Type B pancreatic cell (in vitro differentiated cells): ENCODE measurements around the gene PHLDA2. TPM values are rescaled to one million over a fixed set of nuclear protein-coding genes. Genes with fewer than 3 reads are reported as not detected.

ENCODE experiments used
- DNase-seq: peaks from one replicate; pipeline ENCODE4 v3.0.0; 2021; ENCODE audit warnings: mixed read lengths; ENCODE audit not compliant: unreplicated experiment; ENCODE audit errors: extremely low spot score
- H3K27ac Mint-ChIP-seq: 2 replicates; pipeline ENCODE4 v1.8.0; 2021; ENCODE audit warnings: mild to moderate bottlenecking, mixed read lengths
- H3K27me3 Mint-ChIP-seq: 2 replicates; pipeline ENCODE4 v1.8.0; 2021; ENCODE audit warnings: mixed read lengths
- H3K36me3 Mint-ChIP-seq: 2 replicates; pipeline ENCODE4 v1.8.0; 2021; ENCODE audit warnings: mixed read lengths
- H3K4me1 Mint-ChIP-seq: one replicate; pipeline ENCODE4 v1.8.0; 2021; ENCODE audit warnings: mixed read lengths; ENCODE audit not compliant: unreplicated experiment
- H3K4me3 Mint-ChIP-seq: 2 replicates; pipeline ENCODE4 v1.8.0; 2021; ENCODE audit warnings: mild to moderate bottlenecking, mixed read lengths
- H3K9me3 Mint-ChIP-seq: 2 replicates; pipeline ENCODE4 v1.8.0; 2021; ENCODE audit warnings: mixed read lengths
- total RNA-seq: library from RNA; stranded (reverse); gene quantifications from 2 replicates; pipeline ENCODE4 v1.2.1, GENCODE V29; 2021; ENCODE audit warnings: low replicate concordance
- TF ChIP-seq, protein P1 (sequence below): fragments of 200-600 bp; sonication (generic); conservative IDR thresholded peaks from 2 replicates; pipeline ENCODE4 v1.5.0; 2021; ENCODE audit warnings: antibody characterized with exemption, mild to moderate bottlenecking

The PHLDA2 gene
- total RNA-seq, 1 donor from 2014 or later = 3.7 TPM

DNA sequence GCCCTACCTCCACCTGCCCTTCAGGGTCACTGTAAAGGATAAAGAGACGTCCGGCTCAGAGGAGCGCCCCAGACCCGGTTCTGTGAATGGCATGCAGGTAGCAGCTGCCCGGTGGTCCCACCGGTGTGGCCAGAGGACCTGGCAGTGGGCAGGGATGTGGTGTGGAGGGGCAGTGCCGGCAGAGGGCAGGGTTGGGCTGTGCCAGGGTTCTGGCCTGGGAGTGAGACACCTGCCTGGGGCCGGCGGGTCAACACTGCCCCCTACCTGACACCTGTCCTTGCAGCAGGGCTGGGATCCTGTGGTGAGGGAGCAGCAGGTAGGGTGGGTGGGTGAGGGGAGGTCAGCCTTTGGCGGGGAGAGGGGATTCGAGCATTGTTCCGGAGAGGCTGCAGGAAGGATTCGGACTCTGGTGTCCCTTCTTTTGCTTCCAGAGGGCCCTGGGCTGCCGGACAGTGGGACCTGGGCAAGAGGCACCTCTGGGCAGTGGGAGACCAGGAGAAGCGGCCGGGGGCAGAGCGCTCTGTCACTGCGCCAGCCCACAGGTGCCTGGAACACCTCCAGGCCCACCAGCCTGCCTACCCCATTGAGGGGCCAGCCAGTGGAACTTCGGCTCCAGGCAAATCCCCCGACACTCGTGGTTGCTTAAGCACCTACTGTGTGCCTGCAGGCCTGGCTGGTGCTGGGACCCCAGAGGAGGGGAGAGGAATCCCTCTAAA, 1.6 kb upstream of the PHLDA2 start:
- Mint-ChIP-seq H3K27me3 (peaks cover 38% of the 10 kb centered on the region), H3K9me3 (no peaks in the 10 kb centered on the region), H3K36me3 (no peaks in the 10 kb centered on the region), H3K27ac (peak overlapping the region; percentile 91), H3K4me1 (peaks cover 3% of the 10 kb centered on the region), H3K4me3 (peak overlapping the region; percentile 86)
- TF ChIP-seq, protein P1, sequence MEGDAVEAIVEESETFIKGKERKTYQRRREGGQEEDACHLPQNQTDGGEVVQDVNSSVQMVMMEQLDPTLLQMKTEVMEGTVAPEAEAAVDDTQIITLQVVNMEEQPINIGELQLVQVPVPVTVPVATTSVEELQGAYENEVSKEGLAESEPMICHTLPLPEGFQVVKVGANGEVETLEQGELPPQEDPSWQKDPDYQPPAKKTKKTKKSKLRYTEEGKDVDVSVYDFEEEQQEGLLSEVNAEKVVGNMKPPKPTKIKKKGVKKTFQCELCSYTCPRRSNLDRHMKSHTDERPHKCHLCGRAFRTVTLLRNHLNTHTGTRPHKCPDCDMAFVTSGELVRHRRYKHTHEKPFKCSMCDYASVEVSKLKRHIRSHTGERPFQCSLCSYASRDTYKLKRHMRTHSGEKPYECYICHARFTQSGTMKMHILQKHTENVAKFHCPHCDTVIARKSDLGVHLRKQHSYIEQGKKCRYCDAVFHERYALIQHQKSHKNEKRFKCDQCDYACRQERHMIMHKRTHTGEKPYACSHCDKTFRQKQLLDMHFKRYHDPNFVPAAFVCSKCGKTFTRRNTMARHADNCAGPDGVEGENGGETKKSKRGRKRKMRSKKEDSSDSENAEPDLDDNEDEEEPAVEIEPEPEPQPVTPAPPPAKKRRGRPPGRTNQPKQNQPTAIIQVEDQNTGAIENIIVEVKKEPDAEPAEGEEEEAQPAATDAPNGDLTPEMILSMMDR = peak; percentile 57
- no peak for DNase-seq

DNA sequence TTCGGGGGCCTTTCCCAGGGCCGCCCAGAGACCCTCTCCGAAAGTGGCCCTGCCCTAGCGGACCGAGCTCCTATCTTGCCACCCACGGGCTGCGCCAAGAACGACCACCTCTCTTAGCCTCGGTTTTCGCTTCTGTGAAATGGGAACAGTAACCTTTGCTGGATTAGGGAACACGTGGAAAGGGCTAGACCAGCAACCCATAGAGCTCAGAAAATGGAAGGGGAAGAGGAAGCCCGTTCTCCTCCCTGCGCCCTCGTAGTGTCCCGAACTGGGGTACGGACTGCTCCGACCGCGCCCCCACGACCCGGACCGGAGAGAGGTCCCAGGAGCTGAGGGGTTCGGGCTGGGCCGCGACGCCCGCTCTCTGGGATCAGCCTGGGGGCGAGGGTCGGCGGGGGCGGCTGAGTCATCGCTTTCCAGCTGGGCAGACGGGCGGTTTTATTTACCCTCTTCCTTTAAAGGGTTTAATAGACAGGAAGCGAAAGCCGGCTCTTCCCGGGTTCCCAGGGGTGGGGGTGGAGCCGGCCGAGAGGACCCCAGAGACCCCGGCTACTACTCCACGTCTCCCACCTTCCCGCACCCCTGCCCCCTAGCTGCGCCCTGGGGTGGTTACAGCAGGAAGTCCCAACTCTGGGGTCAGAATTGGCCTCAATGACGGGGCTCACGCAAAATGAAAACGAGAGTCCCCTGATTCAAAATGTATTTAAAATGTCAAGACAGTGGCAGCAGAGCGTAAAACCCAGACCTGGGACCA, 907 bp upstream of the PHLDA2 start:
- Mint-ChIP-seq H3K27ac (peak overlapping the region; percentile 91), H3K4me3 (peak overlapping the region; percentile 86), H3K27me3 (peaks cover 38% of the 10 kb centered on the region), H3K36me3 (no peaks in the 10 kb centered on the region), H3K9me3 (no peaks in the 10 kb centered on the region), H3K4me1 (peaks cover 3% of the 10 kb centered on the region)
- no peak for DNase-seq
- TF ChIP-seq, protein P1 = peak; percentile 47

- Mint-ChIP-seq H3K36me3 (no peaks in the 10 kb centered on the region), H3K9me3 (no peaks in the 10 kb centered on the region), H3K27ac (peak overlapping the region; percentile 84), H3K4me3 (peak overlapping the region; percentile 86), H3K4me1 (peaks cover 3% of the 10 kb centered on the region), H3K27me3 (peaks cover 38% of the 10 kb centered on the region)
- TF ChIP-seq, protein P1 = no peak
- DNase-seq = no peak
Measured at GRCh38 chr11:2929531-2929949, 320 bp upstream of the PHLDA2 start.

DNA sequence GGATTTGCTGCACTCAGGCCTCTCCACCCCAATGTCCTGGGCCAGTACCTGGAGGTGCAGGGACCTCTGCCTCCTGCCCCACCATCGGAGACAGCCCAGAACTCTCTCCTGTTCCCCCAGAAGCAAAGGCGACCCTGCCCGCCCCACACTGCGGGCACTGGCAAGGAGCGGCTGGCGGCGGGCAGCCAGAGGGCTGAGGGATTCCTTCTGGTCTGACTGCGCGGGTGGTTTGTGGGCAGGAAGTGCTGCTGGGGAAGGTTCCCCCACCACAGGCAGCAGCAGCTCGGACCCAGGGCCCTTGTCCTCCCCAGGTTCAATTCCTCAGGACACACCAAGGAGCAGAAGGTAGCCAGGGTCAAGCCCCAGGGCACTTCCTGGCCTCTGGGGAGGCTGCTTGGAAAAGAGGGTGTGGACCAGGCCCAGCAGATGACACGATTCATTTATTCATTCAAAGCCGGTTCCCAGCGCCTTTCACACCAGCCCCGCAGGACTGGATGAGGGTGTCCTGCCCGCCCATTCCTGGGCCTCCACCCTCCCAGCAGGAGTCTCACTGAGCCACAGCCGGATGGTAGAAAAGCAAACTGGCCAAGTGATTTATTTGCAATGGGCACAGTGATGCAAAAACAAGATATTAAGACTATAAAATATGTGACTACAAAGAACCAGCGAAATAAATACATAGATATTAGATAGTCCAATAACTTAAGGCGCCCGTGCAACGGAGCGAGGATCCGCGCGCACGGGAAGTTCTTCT, 1.2 kb downstream of the PHLDA2 start:
- no peaks in the 10 kb centered on the region for H3K36me3 Mint-ChIP-seq
- peaks cover 38% of the 10 kb centered on the region for H3K27me3 Mint-ChIP-seq
- peak overlapping the region; percentile 90 for H3K4me3 Mint-ChIP-seq
- TF ChIP-seq, protein P1 = no peak
- peaks cover 3% of the 10 kb centered on the region for H3K4me1 Mint-ChIP-seq
- H3K9me3 Mint-ChIP-seq = no peaks in the 10 kb centered on the region
- peak overlapping the region; percentile 95 for H3K27ac Mint-ChIP-seq
- DNase-seq = no peak

DNA sequence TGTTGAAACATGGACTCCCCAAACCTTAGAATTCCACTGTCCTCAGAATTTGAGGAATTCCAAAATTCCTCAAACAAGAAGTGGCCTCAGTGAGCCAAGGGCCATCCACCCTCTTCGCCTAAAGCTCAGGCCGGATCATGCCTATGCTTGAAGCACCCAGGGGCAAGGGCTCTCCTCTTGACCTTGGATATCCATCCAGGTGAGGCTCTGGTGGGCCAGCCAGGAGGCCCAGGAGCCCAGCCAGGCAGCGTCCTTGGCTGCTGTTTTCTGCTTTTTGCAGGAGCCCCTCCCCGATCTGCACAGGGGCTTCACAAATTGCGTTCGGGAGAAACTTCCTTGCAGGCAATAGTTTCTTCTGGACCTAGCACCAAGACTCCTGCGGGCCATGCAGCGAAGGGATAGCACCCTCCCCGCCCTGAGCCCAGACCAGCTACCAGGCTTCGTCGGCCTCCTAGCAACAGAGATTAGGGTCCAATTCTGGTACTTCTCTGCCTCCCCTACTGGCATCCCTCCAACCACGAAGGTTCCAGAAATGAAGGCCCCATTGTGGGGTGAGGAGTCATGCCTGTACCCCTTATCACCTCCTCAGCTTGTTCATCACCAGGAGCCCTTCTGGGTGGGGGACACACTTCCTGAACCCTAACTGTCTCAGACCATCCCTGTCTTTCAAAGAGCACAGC, 2.0 kb downstream of the PHLDA2 start:
- H3K36me3 Mint-ChIP-seq = no peaks in the 10 kb centered on the region
- peaks cover 3% of the 10 kb centered on the region for H3K4me1 Mint-ChIP-seq
- peak overlapping the region; percentile 95 for H3K27ac Mint-ChIP-seq
- DNase-seq = no peak
- no peaks in the 10 kb centered on the region for H3K9me3 Mint-ChIP-seq
- peaks cover 38% of the 10 kb centered on the region for H3K27me3 Mint-ChIP-seq
- H3K4me3 Mint-ChIP-seq = peak overlapping the region; percentile 90
- TF ChIP-seq, protein P1 = no peak
